Measurements from ENCODE around the gene FAF1. TPM values are rescaled to one million over a fixed set of nuclear protein-coding genes. Genes with fewer than 3 reads are reported as not detected.

The FAF1 gene
- total and polyA plus RNA-seq, 2 of the 8 experiments (the other 6 are each of a cell fraction or from before 2014, with no cell fraction given), result 10.8 to 65.9 TPM

DNA sequence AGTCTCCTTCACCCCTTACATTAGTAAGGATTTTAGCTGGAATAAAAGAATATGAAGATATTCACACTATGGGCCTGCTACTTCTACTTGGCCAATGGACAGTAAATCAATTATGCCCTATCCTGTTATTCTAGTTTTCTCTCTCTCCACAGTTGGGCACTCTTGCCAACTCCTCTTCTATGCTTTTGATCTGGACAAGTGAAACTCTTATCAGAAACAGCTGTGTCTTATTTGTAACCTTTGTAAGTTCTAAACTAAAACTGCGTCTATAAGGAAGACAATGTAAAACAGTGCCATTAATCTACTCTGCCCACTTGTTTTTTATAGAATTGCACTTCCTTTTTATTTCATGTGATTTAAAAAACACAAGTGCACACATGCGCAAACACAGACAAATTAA, 292.8 kb downstream of the FAF1 start:
- H3K56ac ChIP-seq (replicated peaks; ENCODE audit: insufficient read length, low read depth, low read length), result no peak overlapping the region
- CTCF ChIA-PET (ENCODE audit: partially characterized antibody), result interaction anchor here (0.6 to 1.8 kb wide), 4 partner anchors 11 to 219 kb away, joined by 3 to 8 read pairs (median 4); no protein-coding TSS in a partner anchor
- no peaks in the 10 kb centered on the region for H4K20me1 ChIP-seq (replicated peaks in 1 of 2; ENCODE audit: control insufficient read depth in 1 of 2, insufficient read depth in 2 of 2, low read length in 2 of 2)
- H3K14ac ChIP-seq (ENCODE audit: insufficient read length), result no peak overlapping the region
- H2BK20ac ChIP-seq (ENCODE audit: low read length), result no peak overlapping the region
- H3K18ac ChIP-seq (ENCODE audit: extremely low read depth, low read length), result no peak overlapping the region
- no peak overlapping the region for H2BK12ac ChIP-seq (ENCODE audit: low read depth, low read length)
- TF ChIP-seq KDM5A (IDR thresholded peaks at IDR 0.05; ENCODE audit: low read length) (no peak), YY1 (IDR thresholded peaks at IDR 0.05; ENCODE audit: low read depth, low read length) (no peak), SP2 (IDR thresholded peaks at IDR 0.05; ENCODE audit: low read length) (no peak), SIN3A (conservative IDR thresholded peaks at IDR 0.05 in 1 of 2, IDR thresholded peaks at IDR 0.05 in 1 of 2; ENCODE audit: low read depth in 1 of 2, low read length in 2 of 2) (no peak), TBP (IDR thresholded peaks at IDR 0.05; ENCODE audit: low read depth, low read length) (no peak), SIX5 (IDR thresholded peaks at IDR 0.05; ENCODE audit: low read depth, low read length) (no peak), RXRA (IDR thresholded peaks at IDR 0.05; ENCODE audit: insufficient read depth, low read depth, low read length) (no peak), RFX5 (IDR thresholded peaks at IDR 0.05; ENCODE audit: borderline replicate concordance, low read depth, low read length) (no peak), ATF3 (IDR thresholded peaks at IDR 0.05; ENCODE audit: insufficient read depth, low read depth, low read length) (no peak), EGR1 (IDR thresholded peaks at IDR 0.05; ENCODE audit: borderline replicate concordance, low read depth, low read length) (no peak), GTF2F1 (IDR thresholded peaks at IDR 0.05; ENCODE audit: borderline replicate concordance, low read depth, low read length) (no peak), CREB1 (IDR thresholded peaks at IDR 0.05) (no peak)
- no peaks in the 10 kb centered on the region for H3K27me3 ChIP-seq (replicated peaks in 1 of 4; ENCODE audit: control insufficient read depth in 3 of 4, extremely low read depth in 1 of 4, insufficient read depth in 3 of 4, low read length in 3 of 4)
- H2BK5ac ChIP-seq (ENCODE audit: low read depth, low read length), result no peak overlapping the region
- no peak overlapping the region for H4K91ac ChIP-seq (replicated peaks; ENCODE audit: insufficient read length, low read length)
- H3K4me1 ChIP-seq (replicated peaks in 1 of 4; ENCODE audit: control insufficient read depth in 3 of 4, insufficient read depth in 4 of 4, low read length in 3 of 4), result peaks cover 0 to 2% (median 0%) of the 10 kb centered on the region in 4 experiments; a peak in 1 of 7 replicates
- 89% methylated on average over 2 of the region's 2 CpGs; no CpG with 5 or more reads in 1 of the 2 experiments for WGBS, 2 experiments (ENCODE audit: extremely low coverage in 1 of 2, insufficient coverage in 1 of 2, insufficient read length in 1 of 2, insufficient replicate concordance in 2 of 2, low coverage in 1 of 2, low lambda C conversion rate in 2 of 2, missing lambda C conversion rate in 1 of 2)
- no peaks in the 10 kb centered on the region for H3K9me3 ChIP-seq (ENCODE audit: insufficient read depth in 2 of 2, low read depth in 1 of 2, low read length in 1 of 2)
- no peak overlapping the region for H3K4me2 ChIP-seq (ENCODE audit: insufficient read depth in 1 of 2, low read depth in 2 of 2, low read length in 2 of 2)
- H3K4me3 ChIP-seq (ENCODE audit: extremely low read depth in 1 of 4, insufficient read depth in 2 of 4, low read depth in 3 of 4, low read length in 4 of 4), result no peak overlapping the region
- no peak for DNase-seq (ENCODE audit: low read depth in 1 of 2, low spot score in 2 of 2)
- H4K5ac ChIP-seq (ENCODE audit: insufficient read length, low read depth, low read length), result no peak overlapping the region
- H3K27ac ChIP-seq (ENCODE audit: low read depth, low read length), result no peak overlapping the region
- no peak overlapping the region for H4K8ac ChIP-seq (ENCODE audit: extremely low read depth, insufficient read depth, low read length)
- no peaks in the 10 kb centered on the region for H3K79me1 ChIP-seq (ENCODE audit: low read depth, low read length)
- no peak overlapping the region for H2BK15ac ChIP-seq (ENCODE audit: low read length)
- H2AK5ac ChIP-seq (ENCODE audit: low read depth, low read length), result no peak overlapping the region
- no peak overlapping the region for H3K23ac ChIP-seq (ENCODE audit: insufficient read length)
- no peaks in the 10 kb centered on the region for H3K23me2 ChIP-seq (ENCODE audit: low read depth, low read length)
- POLR2A ChIA-PET (ENCODE audit: partially characterized antibody), result no interaction called here
- H3K4ac ChIP-seq (replicated peaks; ENCODE audit: insufficient read length, low read depth, low read length), result no peak overlapping the region
- no peak overlapping the region for H3K9ac ChIP-seq (replicated peaks in 1 of 4; ENCODE audit: extremely low read depth in 1 of 4, low read depth in 3 of 4, low read length in 3 of 4)
- H2BK120ac ChIP-seq (replicated peaks; ENCODE audit: low read depth, low read length), result no peak overlapping the region
- H2AFZ ChIP-seq (ENCODE audit: low read length), result no peak overlapping the region
- H3K36me3 ChIP-seq (ENCODE audit: control insufficient read depth in 2 of 4, insufficient read depth in 4 of 4, low read length in 3 of 4), result no peaks in the 10 kb centered on the region
- no peak for FAIRE-seq
- no peaks in the 10 kb centered on the region for H3K79me2 ChIP-seq (ENCODE audit: control insufficient read depth in 1 of 2, insufficient read depth in 2 of 2, low read length in 2 of 2)

All from H1 (cell line).